ENCODE data around the gene SLC6A19. TPM values are rescaled to one million over a fixed set of nuclear protein-coding genes. Genes with fewer than 3 reads are reported as not detected.
A peak's percentile ranks its signal among the peaks of the same experiment; 100 is the strongest.

The SLC6A19 gene
- total and polyA plus RNA-seq, 2 of the 13 experiments (the other 11 are each of a cell fraction or from before 2014, with no cell fraction given) = 0.02 TPM; not detected in 1

- TF ChIP-seq ATF7-NPFF (CRISPR knock-in tag; IDR thresholded peaks at IDR 0.05; ENCODE audit: low read depth) = peak; percentile 70; the same call in 1 of the 2 replicates
- peak; percentile 44; the same call in 1 of the 2 replicates for TF ChIP-seq REPIN1 (CRISPR knock-in tag; IDR thresholded peaks at IDR 0.05; ENCODE audit: borderline replicate concordance, low read depth)
- no peak for TF ChIP-seq KDM5A (IDR thresholded peaks at IDR 0.05; ENCODE audit: borderline replicate concordance, low read length)
- peak; percentile 94 for TF ChIP-seq MEIS2 (CRISPR knock-in tag; IDR thresholded peaks at IDR 0.05)
- TF ChIP-seq, protein P1, sequence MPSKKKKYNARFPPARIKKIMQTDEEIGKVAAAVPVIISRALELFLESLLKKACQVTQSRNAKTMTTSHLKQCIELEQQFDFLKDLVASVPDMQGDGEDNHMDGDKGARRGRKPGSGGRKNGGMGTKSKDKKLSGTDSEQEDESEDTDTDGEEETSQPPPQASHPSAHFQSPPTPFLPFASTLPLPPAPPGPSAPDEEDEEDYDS (CRISPR knock-in tag; IDR thresholded peaks at IDR 0.05) = peak; percentile 29; the same call in 1 of the 2 replicates
- peak; percentile 24; the same call in 1 of the 2 replicates for TF ChIP-seq MXD4 (CRISPR knock-in tag; IDR thresholded peaks at IDR 0.05)
- TF ChIP-seq ZFP91 (CRISPR knock-in tag; IDR thresholded peaks at IDR 0.05; ENCODE audit: borderline replicate concordance) = peak; percentile 58; the same call in 1 of the 2 replicates
- no peak for TF ChIP-seq U2AF2 (IDR thresholded peaks at IDR 0.05; ENCODE audit: low read depth, low read length)
- TF ChIP-seq RARA (CRISPR knock-in tag; IDR thresholded peaks at IDR 0.05) = peak; percentile 89
- no peak for TF ChIP-seq ZSCAN22 (CRISPR knock-in tag; IDR thresholded peaks at IDR 0.05)
- TF ChIP-seq PHF21A (CRISPR knock-in tag; IDR thresholded peaks at IDR 0.05) = peak; percentile 97
- TF ChIP-seq MEIS1 (CRISPR knock-in tag; IDR thresholded peaks at IDR 0.05; ENCODE audit: borderline replicate concordance) = peak; percentile 83; the same call in 1 of the 2 replicates
- no peak for TF ChIP-seq ZNF20 (CRISPR knock-in tag; IDR thresholded peaks at IDR 0.05)
- TF ChIP-seq FOXP1 (IDR thresholded peaks at IDR 0.05) = no peak
- peak; percentile 82 for TF ChIP-seq FOXP1 (CRISPR knock-in tag; IDR thresholded peaks at IDR 0.05)
- TF ChIP-seq ZNF543 (CRISPR knock-in tag; IDR thresholded peaks at IDR 0.05) = peak; percentile 76
- TF ChIP-seq MIER2 (CRISPR knock-in tag; IDR thresholded peaks at IDR 0.05) = 0 out of 2 replicates have a peak, but pooled peaks have one; percentile 13
- TF ChIP-seq, protein P2, sequence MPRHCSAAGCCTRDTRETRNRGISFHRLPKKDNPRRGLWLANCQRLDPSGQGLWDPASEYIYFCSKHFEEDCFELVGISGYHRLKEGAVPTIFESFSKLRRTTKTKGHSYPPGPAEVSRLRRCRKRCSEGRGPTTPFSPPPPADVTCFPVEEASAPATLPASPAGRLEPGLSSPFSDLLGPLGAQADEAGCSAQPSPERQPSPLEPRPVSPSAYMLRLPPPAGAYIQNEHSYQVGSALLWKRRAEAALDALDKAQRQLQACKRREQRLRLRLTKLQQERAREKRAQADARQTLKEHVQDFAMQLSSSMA (CRISPR knock-in tag; IDR thresholded peaks at IDR 0.05) = peak; percentile 74; the same call in 1 of the 2 replicates
- TF ChIP-seq MTA1 (CRISPR knock-in tag; IDR thresholded peaks at IDR 0.05; ENCODE audit: borderline replicate concordance) = peak; percentile 65; the same call in 1 of the 2 replicates
- TF ChIP-seq NFKB2 (CRISPR knock-in tag; IDR thresholded peaks at IDR 0.05; ENCODE audit: borderline replicate concordance) = peak; percentile 61; the same call in 1 of the 2 replicates
- 0 out of 2 replicates have a peak, but pooled peaks have one; percentile 50 for TF ChIP-seq PREB (CRISPR knock-in tag; IDR thresholded peaks at IDR 0.05)
- TF ChIP-seq ZNF747 (CRISPR knock-in tag; IDR thresholded peaks at IDR 0.05; ENCODE audit: borderline replicate concordance) = peak; percentile 56; the same call in 1 of the 2 replicates
- 0 out of 2 replicates have a peak, but pooled peaks have one; percentile 39 for TF ChIP-seq ZZZ3 (CRISPR knock-in tag; IDR thresholded peaks at IDR 0.05; ENCODE audit: borderline replicate concordance)
- peak; percentile 61 for TF ChIP-seq KAT8 (CRISPR knock-in tag; IDR thresholded peaks at IDR 0.05)
- no peak for TF ChIP-seq CREBL2 (CRISPR knock-in tag; IDR thresholded peaks at IDR 0.05; ENCODE audit: borderline replicate concordance)
- 0 out of 2 replicates have a peak, but pooled peaks have one; percentile 28 for TF ChIP-seq ZNF124 (CRISPR knock-in tag; IDR thresholded peaks at IDR 0.05)
- TF ChIP-seq ZNF775 (CRISPR knock-in tag; IDR thresholded peaks at IDR 0.05; ENCODE audit: borderline replicate concordance) = no peak
Measured at GRCh38 chr5:1185629-1186350, 15.6 kb upstream of the SLC6A19 start (continued).

Measured in HepG2 (cell line).